Measurements from ENCODE around the gene AFAP1. TPM values are rescaled to one million over a fixed set of nuclear protein-coding genes. Genes with fewer than 3 reads are reported as not detected.

Gene AFAP1
- total and polyA plus RNA-seq, 2 donors (not counting 3 experiments of a cell fraction or from before 2014, with no cell fraction given): 32.3 to 103 TPM

- intact Hi-C loops (cut with micrococcal nuclease) (loop anchor here (1.0 kb wide), 1 partner anchor 98 kb away; no protein-coding TSS in a partner anchor), dilution Hi-C loops (cut with MboI; ENCODE audit: extremely low pct_ligation_motif_present, low sequenced_read_pairs) (no loop called here)
- CTCF ChIA-PET: interaction anchor here (0.6 kb wide), 1 partner anchor 38 kb away, joined by 4 read pairs; no protein-coding TSS in a partner anchor
- peak overlapping the region; percentile 46 for H3K27ac ChIP-seq (ENCODE audit: insufficient read depth, low read depth, low read length)
- no TSS peak for BruUV-seq (replicated peaks)
- H3K36me3 ChIP-seq (ENCODE audit: control insufficient read depth in 2 of 2, extremely low read depth in 1 of 2, insufficient read depth in 2 of 2, low read length in 2 of 2): peaks cover 6 to 16% of the 10 kb centered on the region in 2 experiments
- no peaks in the 10 kb centered on the region for H3K9me3 ChIP-seq (replicated peaks; ENCODE audit: control insufficient read depth, insufficient read depth, low read length)
- FAIRE-seq (no peak), DNase-seq (ENCODE audit: low read depth, low spot score) (no peak)
- H3K4me3 ChIP-seq (replicated peaks in 1 of 3; ENCODE audit: insufficient read depth in 1 of 3, low read depth in 1 of 3, low read length in 3 of 3): no peak overlapping the region
- no peaks in the 10 kb centered on the region for H3K9me1 ChIP-seq (replicated peaks; ENCODE audit: control insufficient read depth, extremely low read depth, insufficient read depth, low read length)
- H3K4me2 ChIP-seq (ENCODE audit: insufficient read depth, low read length): no peak overlapping the region
- no peak overlapping the region for H2AFZ ChIP-seq (ENCODE audit: low read depth, low read length)
- H3K4me1 ChIP-seq (ENCODE audit: control insufficient read depth, extremely low read depth, insufficient read depth, low read length): peaks cover 61% of the 10 kb centered on the region
- no peak overlapping the region for H3K9ac ChIP-seq (replicated peaks; ENCODE audit: extremely low read depth, insufficient read depth, low read length)
- H3K27me3 ChIP-seq (ENCODE audit: control insufficient read depth in 2 of 2, insufficient read depth in 2 of 2, low read length in 2 of 2): no peaks in the 10 kb centered on the region
- H4K20me1 ChIP-seq (replicated peaks; ENCODE audit: control insufficient read depth, extremely low read depth, insufficient read depth, low read length): no peaks in the 10 kb centered on the region
- POLR2A ChIA-PET: no interaction called here
- peaks cover 83% of the 10 kb centered on the region for H3K79me2 ChIP-seq (ENCODE audit: control insufficient read depth, insufficient read depth, low read length)
- no peak for TF ChIP-seq MYC (IDR thresholded peaks at IDR 0.05; ENCODE audit: low read depth, low read length)
- no peak for TF ChIP-seq CTCF (IDR thresholded peaks at IDR 0.05; ENCODE audit: extremely low read depth in 1 of 2, insufficient read depth in 1 of 2, low read depth in 1 of 2, low read length in 2 of 2)
- no peak for TF ChIP-seq JUN (IDR thresholded peaks at IDR 0.05; ENCODE audit: borderline replicate concordance, insufficient read depth, insufficient read length, low read depth)
- no peak for TF ChIP-seq EZH2 (IDR thresholded peaks at IDR 0.05; ENCODE audit: borderline replicate concordance, low read depth, low read length, severe bottlenecking)
- TF ChIP-seq POLR2A (IDR thresholded peaks at IDR 0.05; ENCODE audit: low read depth, low read length): no peak
- TF ChIP-seq POLR2AphosphoS5 (IDR thresholded peaks at IDR 0.05; ENCODE audit: insufficient read depth, low read depth, low read length): no peak
- TF ChIP-seq FOS (IDR thresholded peaks at IDR 0.05; ENCODE audit: borderline replicate concordance, insufficient read depth, low read length): no peak
These were observed 81.7 kb downstream of the AFAP1 start for GRCh38 chr4:7857993-7858392.
